Measurements from ENCODE around the gene CARD19. TPM values are rescaled to one million over a fixed set of nuclear protein-coding genes. Genes with fewer than 3 reads are reported as not detected.
"Not testable (repeated sequence)": the region's sequence is repeated elsewhere in the genome, so short reads cannot be mapped to it uniquely, and the experiment has no call there.

CARD19 gene
- total RNA-seq, 1 donor from 2014 or later, result 63.3 TPM

DNA sequence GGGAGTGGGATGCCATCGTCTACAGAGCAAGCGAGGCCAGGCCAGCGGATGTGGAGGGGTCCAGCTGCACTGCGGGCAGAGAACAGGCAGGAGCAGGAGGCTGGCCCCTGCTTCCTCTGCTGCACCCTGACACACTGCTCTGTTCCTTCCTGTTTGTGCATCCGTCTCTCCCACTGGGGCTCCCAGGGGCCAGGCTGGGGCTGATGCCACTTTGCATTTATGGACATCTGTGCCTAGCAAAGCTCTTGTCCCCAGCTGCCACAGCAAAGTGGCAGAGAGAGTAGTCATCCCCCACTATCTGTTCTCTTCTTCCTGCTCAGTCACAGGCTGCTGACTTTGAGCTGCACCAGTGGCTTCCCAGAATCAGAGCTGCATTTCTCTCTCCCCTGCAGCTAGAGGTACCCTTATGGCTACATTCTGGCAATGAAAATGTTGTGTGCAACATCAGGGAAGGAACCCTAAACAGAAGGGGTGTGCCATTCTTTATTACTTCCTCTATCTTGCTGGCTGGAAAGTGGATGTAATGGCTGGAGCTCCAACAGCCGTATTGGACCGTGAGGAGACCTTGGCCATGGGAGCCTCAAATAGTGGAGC, 42.3 kb downstream of the CARD19 start:
- no peaks in the 10 kb centered on the region for H3K27me3 ChIP-seq
- no peak overlapping the region for H3K4me3 ChIP-seq
- no peaks in the 10 kb centered on the region for H3K36me3 ChIP-seq
- H3K27ac ChIP-seq, result no peak overlapping the region
- TF ChIP-seq, protein P1, sequence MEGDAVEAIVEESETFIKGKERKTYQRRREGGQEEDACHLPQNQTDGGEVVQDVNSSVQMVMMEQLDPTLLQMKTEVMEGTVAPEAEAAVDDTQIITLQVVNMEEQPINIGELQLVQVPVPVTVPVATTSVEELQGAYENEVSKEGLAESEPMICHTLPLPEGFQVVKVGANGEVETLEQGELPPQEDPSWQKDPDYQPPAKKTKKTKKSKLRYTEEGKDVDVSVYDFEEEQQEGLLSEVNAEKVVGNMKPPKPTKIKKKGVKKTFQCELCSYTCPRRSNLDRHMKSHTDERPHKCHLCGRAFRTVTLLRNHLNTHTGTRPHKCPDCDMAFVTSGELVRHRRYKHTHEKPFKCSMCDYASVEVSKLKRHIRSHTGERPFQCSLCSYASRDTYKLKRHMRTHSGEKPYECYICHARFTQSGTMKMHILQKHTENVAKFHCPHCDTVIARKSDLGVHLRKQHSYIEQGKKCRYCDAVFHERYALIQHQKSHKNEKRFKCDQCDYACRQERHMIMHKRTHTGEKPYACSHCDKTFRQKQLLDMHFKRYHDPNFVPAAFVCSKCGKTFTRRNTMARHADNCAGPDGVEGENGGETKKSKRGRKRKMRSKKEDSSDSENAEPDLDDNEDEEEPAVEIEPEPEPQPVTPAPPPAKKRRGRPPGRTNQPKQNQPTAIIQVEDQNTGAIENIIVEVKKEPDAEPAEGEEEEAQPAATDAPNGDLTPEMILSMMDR (IDR thresholded peaks at IDR 0.05), result no peak
- TF ChIP-seq POLR2AphosphoS5 (IDR thresholded peaks at IDR 0.05; ENCODE audit: insufficient read depth in 1 of 2, low read depth in 1 of 2) (no peak), POLR2A (IDR thresholded peaks at IDR 0.05) (no peak)
- no peak for DNase-seq (ENCODE audit: extremely low spot score in 2 of 2)
- H3K4me1 ChIP-seq, result peaks cover 37% of the 10 kb centered on the region
- no peaks in the 10 kb centered on the region for H3K9me3 ChIP-seq
- intact Hi-C loops (cut with DNase I), result no loop called here

DNA sequence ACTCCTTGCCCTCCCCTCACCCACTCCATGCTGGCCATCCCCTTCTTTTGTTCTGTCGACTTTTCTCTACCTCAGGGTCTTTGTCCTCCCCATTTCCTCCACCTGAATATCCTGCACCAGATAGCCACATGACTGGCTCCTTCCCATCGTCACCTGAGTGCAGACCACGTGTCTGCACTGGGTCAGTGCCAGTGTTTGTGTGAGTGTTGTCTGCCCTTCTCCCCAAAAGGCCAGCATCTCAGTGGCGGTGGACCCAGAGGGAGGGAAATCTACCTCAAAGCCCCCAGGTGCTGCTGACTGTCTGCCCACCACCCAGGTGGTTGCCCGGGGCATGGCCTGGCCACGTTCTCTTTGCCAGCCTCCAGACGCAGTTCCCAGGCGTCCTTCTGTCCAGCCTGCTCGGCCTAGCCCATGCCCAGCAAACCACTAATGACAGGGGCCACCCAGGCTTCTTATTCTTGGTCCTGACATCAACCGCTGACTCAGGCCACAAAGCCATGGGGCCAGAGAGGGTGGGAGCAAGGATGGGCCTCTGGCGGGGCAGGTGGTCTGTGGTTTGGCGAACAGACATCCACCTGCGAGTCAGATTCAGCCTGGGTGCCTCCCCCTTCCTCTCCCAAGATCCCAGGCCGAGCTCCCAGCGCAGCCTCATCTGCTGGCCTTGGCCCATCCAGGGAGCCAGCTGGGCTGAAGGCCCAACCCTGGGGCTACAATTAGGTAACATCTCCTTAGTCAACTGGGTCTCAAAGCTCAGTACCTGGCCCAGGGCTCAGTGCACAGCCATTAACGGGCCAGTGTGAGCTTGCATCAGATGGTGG, 43.6 kb downstream of the CARD19 start:
- H3K27me3 ChIP-seq, result no peaks in the 10 kb centered on the region
- H3K27ac ChIP-seq, result no peak overlapping the region
- no peak overlapping the region for H3K4me3 ChIP-seq
- intact Hi-C loops (cut with DNase I), result no loop called here
- H3K36me3 ChIP-seq, result no peaks in the 10 kb centered on the region
- TF ChIP-seq POLR2A (IDR thresholded peaks at IDR 0.05) (no peak), POLR2AphosphoS5 (IDR thresholded peaks at IDR 0.05; ENCODE audit: insufficient read depth in 1 of 2, low read depth in 1 of 2) (no peak)
- TF ChIP-seq, protein P1 (IDR thresholded peaks at IDR 0.05), result no peak
- DNase-seq (ENCODE audit: extremely low spot score in 2 of 2), result no peak
- peaks cover 40% of the 10 kb centered on the region for H3K4me1 ChIP-seq
- no peaks in the 10 kb centered on the region for H3K9me3 ChIP-seq

DNA sequence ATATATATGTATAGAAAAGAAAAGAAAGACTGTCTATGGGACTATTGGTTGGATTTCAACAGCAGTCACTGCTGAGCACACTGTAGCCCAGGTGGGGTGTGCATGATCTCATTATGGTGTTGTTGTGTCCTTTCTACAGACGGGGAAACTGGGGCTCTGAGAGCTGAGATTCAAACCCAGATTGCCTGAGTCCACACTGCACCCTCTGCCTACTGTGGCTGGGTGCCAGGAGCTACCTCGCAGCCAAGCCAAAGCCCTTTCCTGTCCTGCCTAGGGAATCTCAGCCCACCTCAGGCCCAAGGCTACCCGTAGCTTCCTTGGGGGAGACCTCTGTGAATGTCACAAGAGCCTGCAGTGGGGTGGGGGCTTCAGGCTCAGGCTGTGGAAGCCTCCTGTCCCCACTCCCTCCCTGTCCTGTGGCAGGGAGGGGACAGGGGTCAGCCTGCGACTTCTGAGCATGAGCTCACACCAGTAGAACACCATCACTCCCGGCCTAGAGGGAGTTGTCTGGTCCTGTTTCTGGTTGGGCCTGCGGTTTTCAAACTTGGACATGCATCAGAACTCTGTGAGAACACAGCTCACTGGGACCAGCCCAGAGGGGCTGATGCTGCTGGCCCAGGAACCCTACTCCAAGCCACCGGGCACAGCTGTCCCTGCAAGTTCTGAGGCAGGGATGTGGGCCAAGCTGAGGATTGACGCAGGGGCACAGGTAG, 45.9 kb downstream of the CARD19 start:
- Histone ChIP-seq H3K4me3 (no peak overlapping the region), H3K4me1 (peaks cover 20% of the 10 kb centered on the region), H3K27ac (no peak overlapping the region), H3K9me3 (no peaks in the 10 kb centered on the region), H3K36me3 (no peaks in the 10 kb centered on the region), H3K27me3 (no peaks in the 10 kb centered on the region)
- intact Hi-C loops (cut with DNase I), result no loop called here
- TF ChIP-seq, protein P1 (IDR thresholded peaks at IDR 0.05), result no peak
- TF ChIP-seq POLR2A (IDR thresholded peaks at IDR 0.05) (no peak), POLR2AphosphoS5 (IDR thresholded peaks at IDR 0.05; ENCODE audit: insufficient read depth in 1 of 2, low read depth in 1 of 2) (no peak)
- DNase-seq (ENCODE audit: extremely low spot score in 2 of 2), result no peak

DNA sequence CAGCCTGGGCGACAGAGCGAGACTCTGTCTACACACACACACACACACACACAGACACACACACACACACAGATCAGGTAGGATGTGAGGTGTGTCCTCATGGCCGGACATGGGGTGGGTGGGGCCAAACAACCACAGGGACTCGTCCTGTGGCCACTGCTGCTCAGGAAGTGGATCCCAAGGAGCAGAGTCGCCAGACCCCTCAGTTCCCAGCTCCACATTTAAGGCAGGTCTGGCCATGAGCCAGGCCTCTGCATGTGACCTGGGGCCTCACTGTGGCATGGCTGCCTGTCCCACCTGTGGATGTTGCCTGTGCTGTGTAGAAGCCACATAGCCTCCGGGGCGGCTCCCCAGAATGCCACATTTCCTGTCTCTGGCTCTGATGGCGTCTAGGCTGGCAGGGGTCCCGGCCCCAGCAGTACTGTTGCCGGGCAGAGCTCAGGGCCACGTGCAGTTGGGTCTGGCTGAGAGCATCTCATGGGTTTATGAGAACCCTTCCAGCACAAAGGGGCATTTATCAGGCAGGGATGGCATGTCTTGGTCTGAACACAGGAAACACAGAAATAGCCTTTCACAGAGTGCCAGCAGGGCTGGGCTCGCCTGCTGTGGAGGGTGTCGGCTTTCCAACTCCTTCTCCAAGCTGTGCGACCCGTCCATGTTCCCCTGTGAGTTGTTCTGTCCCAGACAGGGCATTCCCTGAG, 48.0 kb downstream of the CARD19 start:
- no peak for DNase-seq (ENCODE audit: extremely low spot score in 2 of 2)
- H3K9me3 ChIP-seq, result no peaks in the 10 kb centered on the region
- no peaks in the 10 kb centered on the region for H3K27me3 ChIP-seq
- H3K4me1 ChIP-seq, result peaks cover 15% of the 10 kb centered on the region
- H3K27ac ChIP-seq, result peak overlapping the region; percentile 39
- TF ChIP-seq, protein P1 (IDR thresholded peaks at IDR 0.05), result no peak
- TF ChIP-seq POLR2AphosphoS5 (IDR thresholded peaks at IDR 0.05; ENCODE audit: insufficient read depth in 1 of 2, low read depth in 1 of 2), result peak in 1 of 2 donors; percentile 18
- no peaks in the 10 kb centered on the region for H3K36me3 ChIP-seq
- intact Hi-C loops (cut with DNase I), result no loop called here
- no peak overlapping the region for H3K4me3 ChIP-seq

DNA sequence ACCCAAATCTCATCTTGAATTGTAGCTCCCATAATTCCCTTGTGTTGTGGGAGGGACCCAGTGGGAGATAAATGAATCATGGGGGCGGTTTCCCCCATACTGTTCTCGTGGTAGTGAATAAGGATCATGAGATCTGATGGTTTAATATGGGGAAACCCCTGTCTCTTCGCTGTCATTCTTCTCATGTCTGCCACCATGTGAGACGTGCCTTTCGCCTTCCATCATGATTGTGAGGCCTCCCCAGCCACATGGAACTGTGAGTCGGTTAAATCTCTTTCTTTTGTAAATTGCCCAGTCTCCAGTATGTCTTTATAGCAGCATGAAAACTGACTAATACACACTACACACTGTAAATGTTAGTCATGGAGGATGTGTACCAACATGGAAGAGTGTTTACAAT, 50.7 kb downstream of the CARD19 start:
- peaks cover 15% of the 10 kb centered on the region for H3K4me1 ChIP-seq
- H3K27me3 ChIP-seq; DNase-seq (ENCODE audit: extremely low spot score in 2 of 2); H3K9me3 ChIP-seq; H3K27ac ChIP-seq; H3K36me3 ChIP-seq; H3K4me3 ChIP-seq; intact Hi-C loops (cut with DNase I): not testable (repeated sequence)
